Left kidney (tissue), 2 donors: Measurements from ENCODE around the gene CD38. TPM values are rescaled to one million over a fixed set of nuclear protein-coding genes. Genes with fewer than 3 reads are reported as not detected.
A peak's percentile ranks its signal among the peaks of the same experiment; 100 is the strongest.

Source experiments
- DNase-seq: peaks from one replicate; pipeline ENCODE4 v3.0.0-alpha.2; 2013
- polyA plus RNA-seq: library from polyadenylated mRNA; unstranded; fragments of 120-200 nt; gene quantifications from one replicate; pipeline ENCODE4 v1.2.1, GENCODE V29; 2013; ENCODE audit not compliant: insufficient read length

The CD38 gene
- polyA plus RNA-seq, 1 donor: 1.2 TPM

GRCh38 chr4:15864651-15865566 lies 86.8 kb downstream of the CD38 start:
- no peak for DNase-seq

- DNase-seq: no peak
These were observed 90.0 kb downstream of the CD38 start for GRCh38 chr4:15868111-15868510.

GRCh38 chr4:15868826-15869413 lies 90.8 kb downstream of the CD38 start:
- DNase-seq: no peak

GRCh38 chr4:15870079-15870478 lies 92.0 kb downstream of the CD38 start:
- DNase-seq: no peak

- DNase-seq: no peak
These were observed 93.0 kb downstream of the CD38 start for GRCh38 chr4:15870921-15871664.

GRCh38 chr4:15873117-15873516 lies 95.0 kb downstream of the CD38 start:
- no peak for DNase-seq

- DNase-seq: no peak
These were observed 96.5 kb downstream of the CD38 start for GRCh38 chr4:15874671-15875070.

- no peak for DNase-seq
These were observed 97.7 kb downstream of the CD38 start for GRCh38 chr4:15875663-15876460.

GRCh38 chr4:15878011-15878410 lies 99.9 kb downstream of the CD38 start:
- no peak for DNase-seq

- no peak for DNase-seq
These were observed 103.7 kb downstream of the CD38 start for GRCh38 chr4:15881820-15882219.

- DNase-seq: peak; percentile 74
These were observed 104.6 kb downstream of the CD38 start for GRCh38 chr4:15882675-15883086.

- no peak for DNase-seq
These were observed 105.6 kb downstream of the CD38 start for GRCh38 chr4:15883610-15884243.

GRCh38 chr4:15884666-15885065 lies 106.5 kb downstream of the CD38 start:
- no peak for DNase-seq

- DNase-seq: no peak
These were observed 107.3 kb downstream of the CD38 start for GRCh38 chr4:15885422-15885821.

GRCh38 chr4:15888515-15888914 lies 110.4 kb downstream of the CD38 start:
- no peak for DNase-seq

GRCh38 chr4:15890246-15890829 lies 112.2 kb downstream of the CD38 start:
- DNase-seq: no peak

GRCh38 chr4:15891312-15891711 lies 113.2 kb downstream of the CD38 start:
- DNase-seq: no peak

GRCh38 chr4:15893962-15894361 lies 115.8 kb downstream of the CD38 start:
- DNase-seq: no peak

GRCh38 chr4:15894393-15894792 lies 116.3 kb downstream of the CD38 start:
- DNase-seq: no peak

- DNase-seq: no peak
These were observed 117.1 kb downstream of the CD38 start for GRCh38 chr4:15894921-15895916.
